ENCODE data around the gene CTXN3. TPM values are rescaled to one million over a fixed set of nuclear protein-coding genes. Genes with fewer than 3 reads are reported as not detected.

CTXN3 gene
- total and polyA plus RNA-seq, 2 donors (not counting 3 experiments of a cell fraction or from before 2014, with no cell fraction given): not detected

DNA sequence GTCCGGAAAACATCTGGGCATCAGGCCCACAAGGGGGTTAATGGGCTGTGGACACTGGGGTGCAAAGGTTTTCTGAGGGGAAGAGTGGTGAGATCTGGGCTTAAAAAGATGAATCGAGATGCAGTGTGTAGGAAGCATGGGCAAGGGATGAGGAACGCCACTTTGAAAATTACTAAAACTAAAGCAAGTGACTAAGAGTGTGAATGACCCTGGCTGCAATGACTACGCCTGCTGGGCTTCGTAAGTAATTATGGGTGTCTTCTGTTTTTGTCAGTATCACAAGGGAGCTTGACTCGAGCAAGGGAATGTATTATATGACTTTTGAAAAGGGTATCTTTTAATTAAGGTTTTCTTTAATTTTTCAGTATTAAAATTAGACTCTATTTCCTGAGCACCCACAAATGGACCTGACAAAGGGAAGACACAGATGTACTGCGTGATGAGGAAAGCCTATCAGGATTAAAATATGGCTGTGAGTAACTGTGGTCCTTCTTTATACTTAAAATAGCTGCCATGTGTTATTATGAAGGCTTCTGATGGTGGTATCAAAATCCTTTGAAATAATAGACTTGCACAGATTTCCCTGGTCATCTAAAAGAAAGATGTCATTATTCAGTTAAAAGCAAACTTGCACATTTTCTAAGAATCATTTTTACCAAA lies 4.2 kb downstream of the CTXN3 start:
- dilution Hi-C loops (cut with MboI; ENCODE audit: extremely low pct_ligation_motif_present, low sequenced_read_pairs): no loop called here
- TF ChIP-seq POLR2A (IDR thresholded peaks at IDR 0.05; ENCODE audit: low read depth, low read length) (no peak), MYC (IDR thresholded peaks at IDR 0.05; ENCODE audit: low read depth, low read length) (no peak), POLR2AphosphoS5 (IDR thresholded peaks at IDR 0.05; ENCODE audit: insufficient read depth, low read depth, low read length) (no peak), GATA2 (IDR thresholded peaks at IDR 0.05; ENCODE audit: insufficient read depth, insufficient read length, low read depth, low read length) (no peak), JUN (IDR thresholded peaks at IDR 0.05; ENCODE audit: borderline replicate concordance, insufficient read depth, insufficient read length, low read depth) (no peak), EZH2 (IDR thresholded peaks at IDR 0.05; ENCODE audit: borderline replicate concordance, low read depth, low read length, severe bottlenecking) (no peak), FOS (IDR thresholded peaks at IDR 0.05; ENCODE audit: borderline replicate concordance, insufficient read depth, low read length) (no peak)
- TF ChIP-seq, protein P1, sequence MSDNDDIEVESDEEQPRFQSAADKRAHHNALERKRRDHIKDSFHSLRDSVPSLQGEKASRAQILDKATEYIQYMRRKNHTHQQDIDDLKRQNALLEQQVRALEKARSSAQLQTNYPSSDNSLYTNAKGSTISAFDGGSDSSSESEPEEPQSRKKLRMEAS (IDR thresholded peaks at IDR 0.05; ENCODE audit: insufficient read depth, insufficient read length): no peak
- TF ChIP-seq, protein P2, sequence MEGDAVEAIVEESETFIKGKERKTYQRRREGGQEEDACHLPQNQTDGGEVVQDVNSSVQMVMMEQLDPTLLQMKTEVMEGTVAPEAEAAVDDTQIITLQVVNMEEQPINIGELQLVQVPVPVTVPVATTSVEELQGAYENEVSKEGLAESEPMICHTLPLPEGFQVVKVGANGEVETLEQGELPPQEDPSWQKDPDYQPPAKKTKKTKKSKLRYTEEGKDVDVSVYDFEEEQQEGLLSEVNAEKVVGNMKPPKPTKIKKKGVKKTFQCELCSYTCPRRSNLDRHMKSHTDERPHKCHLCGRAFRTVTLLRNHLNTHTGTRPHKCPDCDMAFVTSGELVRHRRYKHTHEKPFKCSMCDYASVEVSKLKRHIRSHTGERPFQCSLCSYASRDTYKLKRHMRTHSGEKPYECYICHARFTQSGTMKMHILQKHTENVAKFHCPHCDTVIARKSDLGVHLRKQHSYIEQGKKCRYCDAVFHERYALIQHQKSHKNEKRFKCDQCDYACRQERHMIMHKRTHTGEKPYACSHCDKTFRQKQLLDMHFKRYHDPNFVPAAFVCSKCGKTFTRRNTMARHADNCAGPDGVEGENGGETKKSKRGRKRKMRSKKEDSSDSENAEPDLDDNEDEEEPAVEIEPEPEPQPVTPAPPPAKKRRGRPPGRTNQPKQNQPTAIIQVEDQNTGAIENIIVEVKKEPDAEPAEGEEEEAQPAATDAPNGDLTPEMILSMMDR (IDR thresholded peaks at IDR 0.05; ENCODE audit: extremely low read depth in 1 of 2, insufficient read depth in 1 of 2, low read depth in 1 of 2, low read length in 2 of 2): no peak
- CTCF ChIA-PET: no interaction called here
- no peak for DNase-seq (ENCODE audit: low read depth, low spot score)
- no TSS peak for BruUV-seq (replicated peaks)
- POLR2A ChIA-PET: no interaction called here
- no peaks in the 10 kb centered on the region for H3K9me3 ChIP-seq (replicated peaks; ENCODE audit: control insufficient read depth, insufficient read depth, low read length)
- H3K27me3 ChIP-seq (ENCODE audit: control insufficient read depth in 2 of 2, insufficient read depth in 2 of 2, low read length in 2 of 2): peaks cover 0 to 11% of the 10 kb centered on the region in 2 experiments
- intact Hi-C loops (cut with micrococcal nuclease): no loop called here
- no peak overlapping the region for H3K27ac ChIP-seq (ENCODE audit: insufficient read depth, low read depth, low read length)
- H3K36me3 ChIP-seq (ENCODE audit: control insufficient read depth in 2 of 2, extremely low read depth in 1 of 2, insufficient read depth in 2 of 2, low read length in 2 of 2): no peaks in the 10 kb centered on the region
- no peaks in the 10 kb centered on the region for H4K20me1 ChIP-seq (replicated peaks; ENCODE audit: control insufficient read depth, extremely low read depth, insufficient read depth, low read length)
- no peak overlapping the region for H3K4me2 ChIP-seq (ENCODE audit: insufficient read depth, low read length)
- H3K9ac ChIP-seq (replicated peaks; ENCODE audit: extremely low read depth, insufficient read depth, low read length): no peak overlapping the region
- no peaks in the 10 kb centered on the region for H3K79me2 ChIP-seq (ENCODE audit: control insufficient read depth, insufficient read depth, low read length)
- H3K4me1 ChIP-seq (ENCODE audit: control insufficient read depth, extremely low read depth, insufficient read depth, low read length): no peaks in the 10 kb centered on the region
- no peak for FAIRE-seq
- no peak overlapping the region for H3K4me3 ChIP-seq (replicated peaks in 1 of 3; ENCODE audit: insufficient read depth in 1 of 3, low read depth in 1 of 3, low read length in 3 of 3)
- H2AFZ ChIP-seq (ENCODE audit: low read depth, low read length): no peak overlapping the region
- no peaks in the 10 kb centered on the region for H3K9me1 ChIP-seq (replicated peaks; ENCODE audit: control insufficient read depth, extremely low read depth, insufficient read depth, low read length)
